NCI-H1417 (cell line): ENCODE measurements around the gene BRD3OS.

Source experiments
- DNase-seq, 3 experiments: peaks; one replicate each; lab custom pipeline; 2025; lab: John Stamatoyannopoulos, UW

BRD3OS gene

DNA sequence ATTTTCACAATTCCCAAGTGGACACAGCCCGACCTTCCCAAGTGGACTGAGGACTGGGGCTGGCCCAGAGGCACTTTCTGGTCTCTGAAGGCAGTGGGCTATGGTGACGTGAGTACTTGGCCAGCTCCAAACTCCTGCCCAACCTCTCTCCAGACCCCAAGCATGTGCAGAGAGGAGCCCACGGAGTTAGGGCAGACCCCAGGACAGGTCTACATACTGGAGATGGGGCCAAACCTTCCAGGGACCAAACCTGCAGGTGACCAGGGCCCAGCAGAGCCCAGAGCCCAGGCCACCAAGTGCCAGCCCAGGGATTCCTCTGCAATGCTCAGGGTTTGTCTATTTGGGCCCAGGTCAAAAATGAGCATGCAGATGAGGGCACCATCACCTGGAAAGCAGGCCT, 27.2 kb downstream of the BRD3OS start:
- DNase-seq: no peak

DNA sequence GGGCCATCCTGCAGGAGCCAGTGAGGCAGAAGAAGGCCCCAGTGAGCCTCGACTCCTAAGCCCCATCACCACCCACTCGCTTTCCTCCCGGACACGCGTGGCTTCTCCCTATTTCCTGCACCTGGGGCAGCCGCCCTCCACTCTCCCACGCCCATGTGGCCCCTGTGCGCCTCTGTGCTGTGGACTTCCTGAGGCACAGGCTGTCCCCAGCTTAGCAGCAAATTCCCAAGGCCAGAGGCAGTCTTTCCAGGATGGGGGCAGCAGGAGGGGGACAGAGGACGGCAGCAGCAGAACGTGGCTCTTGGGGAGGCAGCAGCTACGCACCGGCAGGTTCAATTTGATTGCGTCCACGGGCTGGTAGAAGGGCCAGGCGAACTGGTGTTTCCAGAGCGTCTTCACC, 27.7 kb downstream of the BRD3OS start:
- no peak for DNase-seq

DNA sequence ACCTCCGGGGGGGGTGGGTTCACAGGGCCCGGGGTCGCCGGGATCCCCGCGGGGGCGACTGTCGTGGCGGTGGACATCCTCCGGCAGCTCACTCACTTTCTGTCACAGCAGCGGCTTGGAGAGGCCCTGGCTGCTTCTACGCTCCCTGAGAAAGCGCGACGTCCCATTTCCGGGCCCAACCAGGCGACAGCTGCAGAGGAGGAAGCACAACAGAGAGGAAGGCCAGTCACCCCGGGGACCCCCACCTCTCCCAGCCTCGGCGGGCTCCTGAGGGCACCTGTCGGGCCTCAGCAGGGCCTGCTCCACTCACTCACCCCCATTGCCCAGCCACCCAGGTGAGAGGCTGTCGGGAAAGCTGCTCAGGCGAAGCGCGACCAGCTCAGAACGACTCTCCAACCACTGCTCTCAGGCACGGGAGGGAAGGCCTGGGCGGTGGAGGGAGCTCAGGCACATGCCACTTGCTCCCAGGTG, 28.2 kb downstream of the BRD3OS start:
- DNase-seq: no peak

DNA sequence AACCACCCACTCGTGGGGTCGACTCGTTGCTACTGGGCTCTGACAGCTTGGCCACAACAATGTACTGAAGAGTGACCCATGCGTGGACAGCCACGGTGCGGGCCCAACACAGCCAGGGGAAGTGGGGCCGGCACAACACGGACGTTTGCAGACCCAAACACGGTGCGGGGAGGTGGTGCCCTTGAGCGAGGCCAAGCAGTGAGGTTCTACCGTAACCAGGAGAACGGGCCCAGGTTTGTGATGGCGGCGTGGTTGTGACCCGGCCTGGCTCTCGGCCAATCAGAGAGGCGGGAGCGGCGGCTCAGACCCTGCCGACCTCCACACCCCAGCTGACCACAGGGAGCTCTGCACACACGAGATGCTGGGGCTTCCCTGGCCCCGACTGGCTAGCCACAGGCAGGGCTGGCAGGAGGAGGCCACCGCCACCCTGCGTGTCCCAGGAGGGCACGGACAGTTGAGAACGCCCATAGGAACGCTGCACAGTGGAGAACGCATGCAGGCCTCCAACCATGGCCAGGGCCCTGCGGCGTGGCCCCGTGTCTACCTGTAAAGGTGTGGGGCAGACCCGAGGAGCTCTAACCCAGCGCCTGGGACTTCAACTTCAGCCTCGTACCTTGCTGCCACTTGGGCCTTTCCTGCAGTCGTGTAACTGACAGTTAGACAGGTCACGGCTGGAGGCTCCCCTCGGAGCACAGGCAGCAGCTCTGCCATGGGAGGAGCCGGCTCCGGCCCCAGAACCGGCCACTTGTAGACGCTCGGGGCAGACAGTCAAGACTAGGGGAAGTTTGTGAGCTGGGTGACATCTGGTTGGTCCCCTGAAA, 28.9 kb downstream of the BRD3OS start:
- no peak for DNase-seq

DNA sequence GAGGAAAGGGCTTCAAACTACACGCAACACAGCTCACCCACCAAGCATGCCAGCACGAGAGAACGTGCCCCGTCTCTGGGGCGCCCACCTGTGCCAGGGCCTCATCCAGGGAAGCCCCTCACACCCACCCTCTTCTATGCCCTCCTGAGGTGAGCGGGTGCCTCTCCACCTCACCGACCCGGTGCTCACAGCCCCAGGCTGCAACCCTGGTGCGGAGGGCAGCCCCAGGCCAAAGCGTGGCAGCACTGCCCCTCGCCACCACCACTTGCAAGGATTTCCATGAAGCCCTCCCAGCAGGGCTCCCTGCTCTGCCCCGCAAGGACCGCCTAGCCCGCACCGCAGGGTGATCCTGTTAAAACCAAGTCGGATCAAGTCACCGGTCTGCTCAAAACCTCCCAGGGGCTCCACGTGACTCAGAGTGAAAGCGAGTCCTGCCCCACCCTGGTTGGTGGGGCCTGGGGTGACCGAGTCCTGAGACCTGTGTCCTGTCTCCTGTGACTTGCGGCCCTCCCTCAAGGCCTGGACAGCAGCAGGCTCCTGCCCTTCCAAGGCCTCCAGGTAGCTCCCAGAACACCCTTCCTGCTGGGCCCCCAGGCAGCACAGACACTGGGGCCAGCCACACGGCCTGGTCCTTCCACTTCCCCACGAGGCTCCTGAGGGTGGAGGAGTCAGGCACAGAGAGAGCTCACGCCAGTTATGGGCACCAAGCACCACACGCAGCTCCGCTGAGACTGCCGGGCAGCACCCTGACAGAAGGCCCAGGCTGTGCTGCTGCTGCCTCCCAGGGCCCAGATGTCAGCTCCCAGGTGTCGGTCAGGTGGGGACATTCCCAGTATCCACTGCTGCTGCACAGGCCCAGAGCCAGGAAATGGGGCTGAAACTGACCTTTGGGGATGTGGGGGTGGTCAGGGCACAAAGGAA, 29.9 kb downstream of the BRD3OS start:
- DNase-seq: no peak

DNA sequence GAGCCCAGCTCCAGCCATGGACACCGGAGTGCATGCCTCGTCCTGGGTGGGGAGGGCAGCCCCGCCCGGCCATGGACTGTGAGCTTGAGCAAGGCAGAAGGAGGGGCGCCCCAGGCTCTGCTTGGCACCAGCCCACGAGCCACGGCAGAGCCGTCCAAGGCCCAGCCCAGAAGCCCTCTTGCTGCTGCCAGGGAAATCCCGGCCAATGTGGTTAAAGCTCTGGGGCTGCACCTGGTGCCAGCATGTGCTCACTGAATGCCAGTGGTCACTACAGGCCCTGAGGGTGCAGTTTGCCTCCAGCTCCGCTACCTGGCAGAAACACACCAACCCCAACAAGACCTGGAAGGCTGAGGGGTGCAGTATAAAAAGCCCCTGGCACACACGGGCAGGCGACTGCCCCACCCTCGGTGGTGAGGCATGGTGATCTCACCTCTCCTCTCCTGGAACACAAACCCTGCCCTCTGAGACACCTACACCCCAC, 30.7 kb downstream of the BRD3OS start:
- no peak for DNase-seq

DNA sequence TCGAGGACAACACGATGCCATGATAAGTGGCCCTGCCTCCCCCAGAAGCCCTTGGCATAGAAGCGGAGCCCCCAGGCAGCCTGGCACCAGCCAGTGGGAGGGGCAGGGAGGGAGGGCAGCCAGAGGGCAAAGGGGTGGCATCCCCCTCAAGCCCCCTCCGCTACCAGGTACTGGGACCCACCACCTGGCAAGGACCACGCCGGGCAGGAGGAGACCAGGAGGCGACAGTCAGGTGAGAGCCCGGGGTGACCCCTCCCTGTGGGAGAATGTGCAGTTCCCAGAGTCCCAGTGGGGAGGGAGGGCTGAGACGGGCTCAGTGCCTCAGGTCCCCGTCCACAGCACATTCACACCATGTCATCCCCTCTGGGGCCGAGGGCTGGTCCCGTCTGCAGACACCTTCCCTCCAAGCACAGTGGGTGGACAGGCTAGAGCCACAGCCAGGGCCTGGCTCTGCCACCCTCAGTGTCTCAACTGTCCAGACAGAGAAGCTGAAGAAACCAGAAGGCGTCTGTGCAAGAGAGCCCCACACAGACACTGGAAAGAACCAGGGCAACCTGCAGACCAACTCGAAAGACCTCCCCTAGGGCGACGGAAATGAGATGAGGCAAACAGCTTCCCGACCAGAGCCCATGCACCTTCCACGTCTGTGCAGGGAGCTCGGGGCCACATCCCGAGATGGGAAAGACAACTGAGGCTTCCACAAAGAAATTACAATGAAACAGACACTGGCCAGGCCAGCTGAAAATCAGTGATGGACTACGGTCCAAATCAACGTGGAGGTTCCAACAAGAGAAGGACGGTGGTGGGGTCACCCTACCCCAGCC, 31.4 kb downstream of the BRD3OS start:
- no peak for DNase-seq

DNA sequence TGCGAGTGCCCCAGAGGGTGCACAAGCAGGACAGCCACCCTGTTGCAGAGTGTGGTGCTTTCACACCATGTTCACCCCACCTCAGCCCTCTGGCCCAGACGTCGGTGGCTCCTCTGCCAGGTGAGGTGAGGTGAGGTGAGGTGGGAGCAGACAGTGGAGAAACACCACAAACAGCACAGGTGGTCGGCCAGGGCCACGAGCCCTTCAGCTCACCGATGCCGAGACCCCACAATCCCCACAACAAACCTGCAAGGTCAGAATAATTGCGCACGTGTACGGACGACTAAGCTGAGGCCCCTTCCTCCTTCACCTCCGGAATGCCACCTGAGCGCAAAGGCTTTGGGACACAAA, 32.0 kb downstream of the BRD3OS start:
- DNase-seq: no peak

DNA sequence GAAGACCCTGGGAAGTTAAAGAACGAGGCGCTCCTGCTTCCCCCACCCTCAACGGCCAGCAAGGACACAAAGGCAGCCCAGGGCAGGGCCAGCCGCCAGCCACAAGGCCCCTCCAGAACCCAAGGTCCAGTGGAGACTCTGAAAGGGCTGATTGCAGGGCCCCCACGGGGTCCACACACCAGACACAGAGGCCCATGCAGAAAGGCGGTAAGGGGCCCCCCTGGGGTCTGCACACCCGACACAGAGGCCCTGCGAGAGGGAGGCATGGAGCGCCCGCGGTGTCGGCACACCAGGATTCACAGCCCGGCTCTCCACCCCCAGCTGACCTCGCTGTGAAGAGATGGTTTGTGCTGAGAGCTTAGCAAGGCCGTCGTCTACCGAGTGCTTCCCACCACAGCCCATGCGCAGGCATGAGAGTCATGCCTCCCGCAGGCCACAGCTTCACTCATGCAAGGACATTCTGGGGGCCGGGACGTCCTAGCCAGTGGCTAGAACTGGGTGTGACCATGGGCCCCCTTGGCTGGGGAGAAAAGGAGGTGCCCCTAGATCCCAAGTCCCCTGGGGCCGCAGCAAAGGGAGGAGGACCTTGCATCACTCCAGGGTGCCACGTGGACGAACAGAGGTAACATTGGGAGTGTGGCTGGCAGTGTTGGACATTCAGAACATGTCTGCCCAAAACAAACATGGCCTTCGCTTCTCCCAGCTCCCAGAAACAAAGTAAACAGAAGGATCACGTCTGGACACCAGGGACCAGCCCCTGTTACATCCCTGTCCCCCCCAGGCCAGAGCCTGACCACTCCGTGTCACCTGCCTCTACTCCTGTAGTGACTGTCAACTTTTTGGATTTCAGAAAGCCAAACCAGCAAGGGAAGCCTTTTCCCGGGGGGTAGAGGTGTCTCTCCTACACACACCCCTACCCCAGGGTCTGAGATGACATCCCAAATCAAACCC, 32.7 kb downstream of the BRD3OS start:
- no peak for DNase-seq

DNA sequence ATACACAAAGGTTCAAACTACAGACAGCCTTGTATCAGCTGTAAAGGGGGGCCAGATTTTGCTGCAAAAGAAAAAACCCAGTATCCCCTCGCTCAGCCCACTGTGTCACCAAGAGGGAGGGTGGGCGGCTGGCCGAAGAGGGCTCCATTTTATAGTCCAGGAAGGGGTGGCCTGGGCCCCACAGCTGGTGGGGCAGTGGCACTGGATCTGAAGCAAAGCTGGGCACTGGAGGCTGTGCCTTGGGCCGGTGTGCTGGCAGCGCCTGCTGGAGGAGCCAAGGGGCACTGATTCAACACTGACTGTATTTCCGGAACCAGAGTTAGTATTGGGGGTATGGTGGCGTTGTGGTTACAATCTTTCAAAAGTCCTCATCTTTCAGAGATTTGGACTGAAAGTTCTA, 33.4 kb downstream of the BRD3OS start:
- DNase-seq: no peak

DNA sequence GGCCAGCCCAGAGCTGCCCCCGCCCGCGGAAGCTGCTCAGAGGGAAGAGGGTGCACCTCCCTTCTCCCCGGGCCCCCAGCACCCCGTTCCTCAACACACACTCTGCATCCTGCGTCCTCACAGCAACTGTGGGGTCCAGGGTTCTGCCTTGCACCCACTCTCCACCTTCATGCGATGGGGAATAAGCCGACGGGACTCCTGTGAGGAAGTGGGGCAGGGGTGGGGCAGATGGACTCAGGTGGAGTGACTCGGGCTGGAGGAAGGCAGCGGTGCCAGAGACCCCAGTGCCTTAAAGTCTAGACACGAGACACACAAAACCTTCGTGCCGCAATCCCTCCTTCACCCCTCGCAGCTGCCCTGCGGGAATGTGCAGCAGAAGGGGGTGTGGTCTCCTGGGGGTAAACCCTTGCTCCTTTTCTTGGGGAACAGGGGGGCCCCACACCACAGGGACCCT, 33.9 kb downstream of the BRD3OS start:
- DNase-seq: no peak

DNA sequence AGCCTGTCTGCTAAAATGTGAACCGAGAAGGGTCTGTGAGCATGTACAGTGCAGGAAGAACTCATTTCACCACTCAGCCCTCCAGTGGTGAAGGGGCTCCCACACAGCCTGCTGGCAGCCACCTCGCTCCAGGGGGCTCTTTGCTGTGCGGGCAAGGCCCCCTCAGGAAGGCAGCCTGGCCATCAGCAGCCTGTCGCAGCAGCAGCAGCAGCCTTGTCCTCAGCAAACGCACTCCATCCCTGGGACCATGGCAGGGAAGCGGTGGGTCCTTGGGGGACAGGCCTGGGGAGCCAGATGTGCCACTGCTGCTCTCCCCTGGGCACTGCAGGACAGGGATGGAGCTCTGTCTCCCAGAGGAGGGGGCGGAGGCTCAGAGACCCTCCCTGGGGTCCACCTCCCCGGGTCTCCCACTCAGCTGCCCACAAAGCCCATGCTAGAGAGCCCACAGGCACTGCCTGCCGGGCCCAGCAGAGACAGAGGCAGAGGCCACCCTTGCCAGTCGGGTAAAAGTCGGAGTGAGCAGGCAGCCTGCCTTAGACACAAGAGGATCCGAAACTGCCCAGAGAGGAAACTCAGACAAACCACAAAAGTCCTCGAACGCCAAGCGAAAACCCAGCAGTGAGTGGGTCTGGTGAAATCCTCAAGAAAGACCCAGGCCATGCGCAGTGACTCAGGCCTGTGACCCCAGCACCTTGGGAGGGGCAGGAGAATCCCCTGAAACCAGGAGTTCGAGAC, 34.5 kb downstream of the BRD3OS start:
- DNase-seq: no peak

DNA sequence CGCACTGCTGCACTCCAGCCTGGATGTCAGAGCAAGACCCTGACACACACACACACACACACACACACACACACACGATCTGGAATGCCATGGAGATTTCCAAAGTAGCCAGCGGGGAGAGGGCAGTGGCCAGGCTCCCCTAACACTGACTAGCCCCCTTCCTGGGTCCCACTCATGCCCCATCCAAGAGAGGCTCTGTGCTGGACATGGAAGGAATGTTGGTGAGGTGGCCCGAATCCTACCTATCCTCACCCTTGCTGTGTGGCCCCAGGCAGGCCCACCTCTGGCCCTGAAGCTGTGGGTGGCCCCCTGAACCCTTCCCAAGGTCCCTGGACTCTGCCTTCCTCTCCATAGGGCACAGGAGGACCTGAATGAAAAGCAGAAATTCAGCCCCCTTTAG, 35.3 kb downstream of the BRD3OS start:
- no peak for DNase-seq

DNA sequence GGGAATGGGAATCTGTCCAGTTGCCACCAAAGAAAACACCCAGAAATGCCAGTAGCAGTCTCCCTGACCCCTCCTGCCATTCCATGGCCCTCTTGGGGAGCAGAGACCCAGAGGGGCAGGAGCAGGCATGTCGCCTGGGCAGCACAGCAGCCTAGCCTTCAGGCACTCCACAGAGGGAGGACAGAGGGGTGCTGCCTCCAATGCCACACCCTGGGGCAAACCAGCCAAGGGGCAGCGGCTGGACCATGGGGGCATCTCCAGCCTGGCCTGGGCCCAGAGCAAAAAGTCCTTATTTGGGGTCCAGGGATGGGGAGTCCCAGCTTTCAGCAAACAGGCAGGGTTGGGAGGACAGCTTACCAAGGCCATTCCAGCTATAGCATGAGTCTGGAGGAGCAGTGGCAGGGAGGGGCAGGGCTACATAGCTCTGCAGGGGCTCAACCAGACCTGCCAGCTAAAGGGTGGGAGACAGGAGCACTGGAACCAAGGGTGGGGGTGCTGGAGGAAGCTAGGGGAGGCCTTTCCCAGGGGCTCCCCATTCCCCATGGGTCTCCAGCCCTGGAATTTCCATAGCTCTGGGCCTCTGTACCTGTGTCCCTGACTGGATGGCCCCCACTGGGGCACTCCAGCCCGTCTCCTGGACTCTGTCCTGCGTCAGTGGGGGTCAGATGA, 35.9 kb downstream of the BRD3OS start:
- no peak for DNase-seq

DNA sequence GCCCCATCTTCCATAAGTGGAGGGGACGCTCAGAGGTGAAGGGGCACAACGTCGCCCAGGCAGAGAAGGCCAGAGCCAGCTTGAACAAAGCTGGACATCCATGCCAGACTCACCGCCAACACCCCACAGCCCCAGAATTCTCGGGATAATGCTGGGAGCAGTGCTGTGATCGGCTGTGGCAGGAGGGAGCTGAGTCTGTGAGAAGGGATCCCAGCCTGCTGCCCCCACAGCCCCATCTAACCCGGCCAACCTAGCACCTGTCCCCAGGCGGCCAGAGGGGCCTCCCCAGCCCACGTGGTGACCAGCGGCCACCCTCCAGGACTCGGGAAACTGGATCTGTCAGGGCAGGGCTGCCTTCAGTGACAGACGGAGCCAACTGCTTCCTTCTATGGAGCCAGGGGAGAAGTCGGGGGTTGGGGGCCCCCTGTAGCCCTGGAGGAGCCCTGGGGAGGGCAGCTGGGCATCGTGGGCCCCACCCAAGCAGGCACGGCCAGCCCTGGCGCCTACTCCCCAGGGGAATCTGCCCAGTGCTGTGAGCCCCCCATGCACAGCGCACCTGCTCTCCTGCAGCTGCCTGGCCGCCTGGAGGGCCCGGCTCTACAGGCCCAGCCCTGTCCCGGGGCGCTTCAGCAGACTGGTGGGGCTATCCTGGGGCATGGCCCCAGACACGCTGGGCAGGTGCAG, 36.5 kb downstream of the BRD3OS start:
- DNase-seq: peak in 1 of 3 experiments; percentile 12

DNA sequence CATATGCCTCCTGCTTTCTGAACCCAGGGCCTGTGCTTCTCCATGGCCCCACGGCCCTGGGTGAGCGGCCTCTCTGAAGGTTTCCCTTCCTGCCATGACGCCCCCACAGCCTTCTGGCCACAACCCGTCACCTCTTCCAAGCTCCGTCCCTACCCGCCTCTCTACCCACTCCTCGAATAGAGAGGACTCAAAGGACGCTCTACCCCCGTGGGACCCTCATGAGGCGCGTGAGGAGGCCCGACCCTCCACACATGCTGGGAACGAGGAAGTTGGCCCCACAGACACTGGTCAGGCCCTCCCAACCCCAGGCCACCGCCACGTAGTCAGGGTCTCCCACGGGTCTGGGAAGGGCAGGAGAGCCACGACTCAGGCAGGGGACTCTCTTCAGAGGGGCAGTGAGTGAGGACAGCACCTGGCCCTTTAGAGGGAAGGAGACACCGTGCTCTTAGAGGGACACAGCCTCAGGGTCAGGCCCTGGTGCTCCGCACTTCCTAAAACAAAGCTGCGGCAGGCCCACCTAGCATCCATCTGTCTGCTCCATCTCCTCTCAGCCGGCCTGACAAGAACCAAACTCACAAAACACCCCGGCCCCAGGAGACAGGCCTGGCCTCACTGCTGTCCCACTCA, 37.3 kb downstream of the BRD3OS start:
- DNase-seq: no peak

DNA sequence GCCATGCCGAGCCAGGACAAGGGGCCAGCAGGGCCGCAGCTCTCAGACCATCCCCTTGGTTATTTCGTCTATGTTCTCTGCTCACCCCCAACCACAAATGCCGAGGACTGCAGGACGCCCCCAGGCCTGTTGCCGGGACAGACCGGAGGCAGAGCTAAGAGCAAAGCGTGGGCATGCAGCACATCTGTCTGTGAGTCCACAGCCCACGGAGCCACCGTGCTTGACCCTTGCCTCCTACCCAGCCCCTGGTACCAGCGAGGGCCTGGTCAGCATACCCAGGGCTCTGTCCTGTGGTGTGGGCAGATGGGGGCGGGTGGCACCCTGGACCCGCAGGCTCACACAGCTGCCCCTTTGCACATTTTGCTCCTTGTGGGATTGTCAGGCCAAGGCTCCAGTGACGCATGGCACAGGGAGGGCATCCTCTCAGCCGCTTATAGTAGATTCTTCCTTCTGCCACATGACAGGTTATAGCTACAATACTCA, 37.8 kb downstream of the BRD3OS start:
- DNase-seq: no peak
